Measurements from ENCODE around the gene LCAT. TPM values are rescaled to one million over a fixed set of nuclear protein-coding genes. Genes with fewer than 3 reads are reported as not detected.
A peak's percentile ranks its signal among the peaks of the same experiment; 100 is the strongest.

LCAT gene
- total and polyA plus RNA-seq, 9 of the 15 experiments (the other 6 are each of a cell fraction or from before 2014, with no cell fraction given) = 0.46 to 21.0 (median 5.0) TPM

- no TSS peak for BruUV-seq (replicated peaks)
- Histone ChIP-seq H3K9ac (ENCODE audit: insufficient read depth in 1 of 2, low read depth in 2 of 2, low read length in 2 of 2) (peak within 1 kb of the TSS; percentile 95 to 97), H3K27ac (ENCODE audit: extremely low read depth, low read depth, low read length) (peak within 1 kb of the TSS; percentile 94), H3K4me1 (replicated peaks in 1 of 2; ENCODE audit: control insufficient read depth in 2 of 2, insufficient read depth in 2 of 2, low read length in 2 of 2) (peaks cover 22 to 46% of the 10 kb centered on the region in 2 experiments; a peak in 4 of 5 replicates), H3K27me3 (ENCODE audit: control insufficient read depth in 2 of 2, insufficient read depth in 2 of 2, low read length in 2 of 2) (no peaks in the 10 kb centered on the region), H3K79me2 (ENCODE audit: control insufficient read depth, insufficient read depth, low read length) (peaks cover 28% of the 10 kb centered on the region), H3K9me1 (ENCODE audit: control insufficient read depth, insufficient read depth, low read length) (peaks cover 8% of the 10 kb centered on the region), H3K4me2 (ENCODE audit: insufficient read depth, low read length) (peak within 1 kb of the TSS; percentile 98), H4K20me1 (replicated peaks; ENCODE audit: control insufficient read depth, insufficient read depth, low read length) (peaks cover 16% of the 10 kb centered on the region), H3K4me3 (peak within 1 kb of the TSS; percentile 84), H3K9me3 (replicated peaks; ENCODE audit: control insufficient read depth, insufficient read depth, low read depth, low read length) (no peaks in the 10 kb centered on the region), H2AFZ (ENCODE audit: low read depth, low read length) (peak within 1 kb of the TSS; percentile 97), H3K36me3 (ENCODE audit: control insufficient read depth, insufficient read depth, low read length) (peaks cover 17% of the 10 kb centered on the region; the same call in 2 of the 3 replicates)
- FAIRE-seq (peak; percentile 78), DNase-seq (ENCODE audit: extremely low read depth in 1 of 4, low spot score in 3 of 4) (peak; percentile 94 to 99 (median 98)), ATAC-seq (peak; percentile 91)
- WGBS (ENCODE audit: insufficient coverage, low coverage, missing lambda C conversion rate) = 3% methylated on average over 41 of the region's 78 CpGs
- ChIA-PET CTCF (ENCODE audit: low intra/inter-chr PET ratio) (no interaction called here), POLR2A (interaction anchor here (0.7 to 1.2 kb wide), 4 partner anchors 9 to 74 kb away, joined by 4 to 5 read pairs (median 4); partner anchors contain the start of gene PSMB10)
- in situ Hi-C loops (cut with MboI) (no loop called here), intact Hi-C loops (cut with micrococcal nuclease) (no loop called here)
- TF ChIP-seq ZNF644 (tag; IDR thresholded peaks at IDR 0.05; ENCODE audit: low read depth) (no peak), RNF219 (CRISPR knock-in tag; IDR thresholded peaks at IDR 0.05) (no peak), TFAM (CRISPR knock-in tag; conservative IDR thresholded peaks at IDR 0.05) (no peak), ZNF436 (CRISPR knock-in tag; IDR thresholded peaks at IDR 0.05) (no peak), STAT6 (CRISPR knock-in tag; IDR thresholded peaks at IDR 0.05) (no peak), CBFA2T2 (conservative IDR thresholded peaks at IDR 0.05) (no peak), HMG20A (CRISPR knock-in tag; conservative IDR thresholded peaks at IDR 0.05) (no peak), CREM (IDR thresholded peaks at IDR 0.05; ENCODE audit: low read depth) (no peak), PHF8 (IDR thresholded peaks at IDR 0.05; ENCODE audit: borderline replicate concordance, low read length) (peak; percentile 71; the same call in 1 of the 2 replicates), MIER1 (IDR thresholded peaks at IDR 0.05; ENCODE audit: low read depth) (0 out of 2 replicates have a peak, but pooled peaks have one; percentile 71), E2F4 (CRISPR knock-in tag; IDR thresholded peaks at IDR 0.05; ENCODE audit: low read depth) (0 out of 2 replicates have a peak, but pooled peaks have one; percentile 24), ZNF212 (CRISPR knock-in tag; IDR thresholded peaks at IDR 0.05) (no peak), RBFOX2 (IDR thresholded peaks at IDR 0.05; ENCODE audit: low read depth, low read length) (peak; percentile 78), ZNF274 (IDR thresholded peaks at IDR 0.05; ENCODE audit: borderline replicate concordance, low read depth, low read length) (no peak), SMARCE1 (IDR thresholded peaks at IDR 0.05) (no peak), CBX1 (IDR thresholded peaks at IDR 0.05; ENCODE audit: low read depth) (peak; percentile 98)
Measured at GRCh38 chr16:67968400-67969253, 24.7 kb upstream of the LCAT start, which contains the start of gene SLC12A4. Gene SLC12A4 (minus strand): TSS chr16:67968637. CDS start chr16:67968553, 84 bp downstream.
